ENCODE data around the gene CCDC85C. TPM values are rescaled to one million over a fixed set of nuclear protein-coding genes. Genes with fewer than 3 reads are reported as not detected.
A peak's percentile ranks its signal among the peaks of the same experiment; 100 is the strongest.

Gene CCDC85C
- total and polyA plus RNA-seq, 8 donors = 10.5 to 28.6 (median 15.9) TPM

DNA sequence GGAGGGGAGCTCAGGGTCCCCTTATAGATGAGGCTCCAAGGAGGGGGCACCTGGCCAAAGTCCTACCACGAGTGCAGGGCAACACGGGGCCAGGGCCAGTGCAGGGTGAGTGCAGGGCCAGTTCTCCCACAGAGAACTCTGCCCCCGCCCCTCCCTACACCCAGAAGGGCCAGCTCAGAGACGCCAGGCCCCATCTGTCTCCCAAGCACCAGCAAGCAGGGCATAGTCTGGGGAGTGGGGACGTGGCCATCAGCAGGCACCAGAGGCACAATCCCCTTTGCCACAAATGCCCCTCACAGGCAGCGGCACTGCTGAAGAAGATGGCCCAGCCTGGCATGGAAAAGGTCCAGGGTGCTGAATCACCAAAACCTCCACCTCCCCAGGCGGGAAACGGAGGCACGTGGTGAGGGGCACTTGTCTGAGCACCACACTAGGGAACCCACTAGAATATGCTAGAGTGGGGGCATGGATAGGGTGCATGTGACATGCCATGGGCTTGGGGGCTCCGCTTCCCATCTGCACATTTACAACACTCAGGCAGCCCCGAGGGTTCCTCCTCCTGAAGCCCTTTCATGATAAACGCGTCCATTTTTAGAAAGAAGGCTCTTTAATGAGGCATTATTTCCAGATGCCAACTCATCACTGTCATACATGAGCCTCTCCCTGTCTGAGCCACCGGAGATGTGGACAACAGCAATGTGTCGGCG, 17.8 kb downstream of the CCDC85C start:
- DNase-seq = no peak
- intact Hi-C loops (cut with DNase I; ENCODE audit: low total_unique reads) = no loop called here

DNA sequence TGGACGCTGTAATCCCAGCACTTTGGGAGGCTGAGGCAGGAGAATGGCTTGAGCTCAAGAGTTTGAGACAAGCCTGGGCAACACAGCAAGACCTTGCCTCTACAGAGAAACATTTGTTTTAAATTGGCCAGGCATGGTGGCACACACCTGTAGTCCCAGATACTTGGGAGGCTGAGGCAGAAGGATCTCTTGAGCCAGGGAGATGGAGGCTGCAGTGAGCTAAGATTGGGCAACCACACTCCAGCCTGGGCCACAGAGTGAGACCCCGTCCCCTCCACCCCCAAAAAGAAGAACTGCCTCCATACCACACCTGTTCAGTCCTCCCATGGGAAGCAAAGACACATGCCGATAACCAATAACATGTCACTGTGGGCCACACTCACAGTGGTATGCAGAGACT, 19.2 kb downstream of the CCDC85C start:
- DNase-seq = no peak
- 80 to 99% (median 83%) methylated on average over 3 of the region's 3 CpGs for WGBS, 5 donors
- no peak overlapping the region for H3K4me3 ChIP-seq
- peaks cover 43 to 65% (median 62%) of the 10 kb centered on the region in 4 donors for H3K4me1 ChIP-seq
- H3K27ac ChIP-seq = no peak overlapping the region
- H3K9me3 ChIP-seq = no peaks in the 10 kb centered on the region
- TF ChIP-seq POLR2AphosphoS5 (IDR thresholded peaks at IDR 0.05) = no peak
- TF ChIP-seq EP300 (IDR thresholded peaks at IDR 0.05) = no peak
- TF ChIP-seq, protein P1, sequence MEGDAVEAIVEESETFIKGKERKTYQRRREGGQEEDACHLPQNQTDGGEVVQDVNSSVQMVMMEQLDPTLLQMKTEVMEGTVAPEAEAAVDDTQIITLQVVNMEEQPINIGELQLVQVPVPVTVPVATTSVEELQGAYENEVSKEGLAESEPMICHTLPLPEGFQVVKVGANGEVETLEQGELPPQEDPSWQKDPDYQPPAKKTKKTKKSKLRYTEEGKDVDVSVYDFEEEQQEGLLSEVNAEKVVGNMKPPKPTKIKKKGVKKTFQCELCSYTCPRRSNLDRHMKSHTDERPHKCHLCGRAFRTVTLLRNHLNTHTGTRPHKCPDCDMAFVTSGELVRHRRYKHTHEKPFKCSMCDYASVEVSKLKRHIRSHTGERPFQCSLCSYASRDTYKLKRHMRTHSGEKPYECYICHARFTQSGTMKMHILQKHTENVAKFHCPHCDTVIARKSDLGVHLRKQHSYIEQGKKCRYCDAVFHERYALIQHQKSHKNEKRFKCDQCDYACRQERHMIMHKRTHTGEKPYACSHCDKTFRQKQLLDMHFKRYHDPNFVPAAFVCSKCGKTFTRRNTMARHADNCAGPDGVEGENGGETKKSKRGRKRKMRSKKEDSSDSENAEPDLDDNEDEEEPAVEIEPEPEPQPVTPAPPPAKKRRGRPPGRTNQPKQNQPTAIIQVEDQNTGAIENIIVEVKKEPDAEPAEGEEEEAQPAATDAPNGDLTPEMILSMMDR (IDR thresholded peaks at IDR 0.05) = no peak
- no peak for TF ChIP-seq POLR2A (IDR thresholded peaks at IDR 0.05)
- intact Hi-C loops (cut with DNase I; ENCODE audit: low total_unique reads) = no loop called here
- H3K27me3 ChIP-seq = no peaks in the 10 kb centered on the region
- H3K36me3 ChIP-seq = no peaks in the 10 kb centered on the region

More for the DNA sequence above, 17.8 kb downstream of the CCDC85C start:
- H3K36me3 ChIP-seq = no peaks in the 10 kb centered on the region
- TF ChIP-seq, protein P1 (IDR thresholded peaks at IDR 0.05) = no peak
- TF ChIP-seq POLR2A (IDR thresholded peaks at IDR 0.05) = no peak
- TF ChIP-seq EP300 (IDR thresholded peaks at IDR 0.05) = no peak
- no peak for TF ChIP-seq POLR2AphosphoS5 (IDR thresholded peaks at IDR 0.05)
- H3K27ac ChIP-seq = peak overlapping the region in 1 of 5 donors; percentile 45
- H3K9me3 ChIP-seq = no peaks in the 10 kb centered on the region
- peaks cover 45 to 65% (median 62%) of the 10 kb centered on the region in 4 donors for H3K4me1 ChIP-seq
- WGBS, 5 donors = 79 to 82% (median 82%) methylated on average over 14 to 16 of the region's 16 CpGs
- H3K4me3 ChIP-seq = no peak overlapping the region
- H3K27me3 ChIP-seq = no peaks in the 10 kb centered on the region

DNA sequence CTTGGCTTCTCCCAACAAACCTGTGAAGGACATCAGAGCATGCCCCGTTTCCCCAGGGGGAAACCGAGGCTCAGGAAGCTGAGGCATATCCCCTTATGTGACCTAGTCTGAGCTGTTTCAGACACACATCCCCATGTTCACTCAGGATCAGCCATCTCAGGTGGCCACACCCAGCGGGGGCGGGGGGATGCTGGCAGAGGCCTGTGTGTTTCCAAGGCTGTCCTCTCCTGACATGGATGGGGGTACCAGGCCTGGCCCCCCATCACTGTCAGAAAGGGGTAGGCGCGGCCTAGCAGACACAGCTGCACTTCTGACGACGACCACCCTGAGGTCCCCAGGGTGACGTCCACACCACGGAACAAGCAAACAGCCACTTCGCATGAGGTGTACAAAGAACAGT, 22.1 kb downstream of the CCDC85C start:
- peak overlapping the region in 2 of 5 donors; percentile 89 to 91 for H3K27ac ChIP-seq
- H3K4me3 ChIP-seq = no peak overlapping the region
- H3K4me1 ChIP-seq = peaks cover 43 to 63% (median 61%) of the 10 kb centered on the region in 4 donors
- 89 to 96% (median 92%) methylated on average over 11 of the region's 11 CpGs for WGBS, 5 donors
- intact Hi-C loops (cut with DNase I; ENCODE audit: low total_unique reads) = no loop called here
- no peaks in the 10 kb centered on the region for H3K36me3 ChIP-seq
- H3K9me3 ChIP-seq = no peaks in the 10 kb centered on the region
- H3K27me3 ChIP-seq = no peaks in the 10 kb centered on the region
- TF ChIP-seq EP300 (IDR thresholded peaks at IDR 0.05) (no peak), POLR2A (IDR thresholded peaks at IDR 0.05) (no peak), POLR2AphosphoS5 (IDR thresholded peaks at IDR 0.05) (no peak)
- TF ChIP-seq, protein P1 (IDR thresholded peaks at IDR 0.05) = no peak
- no peak for DNase-seq

DNA sequence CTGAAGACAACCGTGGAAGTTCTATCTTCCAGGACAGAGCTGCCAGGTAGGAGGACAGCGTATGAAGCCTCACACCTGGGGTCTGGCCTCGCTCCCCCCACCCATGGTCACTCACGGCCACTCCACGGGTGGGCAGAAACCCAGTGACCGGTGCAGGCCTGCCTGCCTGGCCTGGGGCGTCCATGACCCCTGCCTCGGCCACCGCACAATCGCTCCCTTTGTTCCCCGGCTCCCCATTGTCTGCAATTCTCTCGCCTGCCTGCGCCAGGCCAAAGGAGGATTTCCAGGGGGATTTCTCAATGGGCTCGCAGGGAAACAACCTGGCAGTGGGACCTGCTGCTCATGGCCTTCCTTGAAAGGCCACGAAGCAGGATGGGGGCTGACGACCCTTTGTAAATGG, 22.6 kb downstream of the CCDC85C start:
- TF ChIP-seq EP300 (IDR thresholded peaks at IDR 0.05) (no peak), POLR2A (IDR thresholded peaks at IDR 0.05) (no peak), POLR2AphosphoS5 (IDR thresholded peaks at IDR 0.05) (no peak)
- TF ChIP-seq, protein P1 (IDR thresholded peaks at IDR 0.05) = no peak
- H3K27ac ChIP-seq = peak overlapping the region in 3 of 5 donors; percentile 89 to 91 (median 89)
- H3K36me3 ChIP-seq = no peaks in the 10 kb centered on the region
- WGBS, 5 donors = 84 to 91% (median 86%) methylated on average over 13 to 16 of the region's 16 CpGs
- DNase-seq = no peak
- intact Hi-C loops (cut with DNase I; ENCODE audit: low total_unique reads) = no loop called here
- H3K9me3 ChIP-seq = no peaks in the 10 kb centered on the region
- H3K4me1 ChIP-seq = peaks cover 48 to 63% (median 61%) of the 10 kb centered on the region in 4 donors
- no peaks in the 10 kb centered on the region for H3K27me3 ChIP-seq
- H3K4me3 ChIP-seq = no peak overlapping the region
